IMR-90 (cell line): Measurements from ENCODE around the gene SLC16A7. TPM values are rescaled to one million over a fixed set of nuclear protein-coding genes. Genes with fewer than 3 reads are reported as not detected.

ENCODE experiments used
- ATAC-seq: fragments of 200-7000 bp; cut with Tn5 transposase; 2 replicates; pipeline ENCODE4 v1.9.1; 2020; ENCODE audit warnings: low read depth, mild to moderate bottlenecking, moderate library complexity
- BruUV-seq: library from RNA; stranded (reverse); fragments of 400-500 nt; replicated peaks from 2 replicates; lab custom pipeline; 2021; lab: Mats Ljungman, UMichigan
- CTCF ChIA-PET: fragments of 300-600 bp; formaldehyde crosslinking; extraction: SDS; loops from one replicate; lab custom pipeline; 2021; ENCODE audit warnings: antibody characterized with exemption; lab: Yijun Ruan, JAX
- POLR2A ChIA-PET: fragments of 300-600 bp; sonication (Branson Sonifier 250); formaldehyde crosslinking; loops from one replicate; lab custom pipeline; 2022; ENCODE audit warnings: antibody characterized with exemption; ENCODE audit not compliant: unreplicated experiment; lab: Charles Lee
- DNase-seq: peaks from one replicate; pipeline ENCODE4 v3.0.0; 2013
- H2AFZ ChIP-seq: replicated peaks from 2 replicates; pipeline ENCODE3; 2013; ENCODE audit warnings: low read length, mild to moderate bottlenecking; ENCODE audit not compliant: poor library complexity
- H2AK5ac ChIP-seq: 2 replicates; pipeline ENCODE4 v1.6.1; 2013; ENCODE audit warnings: low read depth, low read length, inconsistent platforms
- H2AK9ac ChIP-seq: replicated peaks from 2 replicates; pipeline ENCODE3; 2013; ENCODE audit warnings: mild to moderate bottlenecking, low read depth, low read length, moderate library complexity; ENCODE audit not compliant: poor library complexity
- H2BK120ac ChIP-seq: 2 replicates; pipeline ENCODE4 v1.6.1; 2013; ENCODE audit warnings: low read depth, low read length, inconsistent platforms
- H2BK15ac ChIP-seq: 3 replicates; pipeline ENCODE4 v1.6.1; 2013; ENCODE audit warnings: low read depth, low read length, inconsistent platforms
- H2BK20ac ChIP-seq: 2 replicates; pipeline ENCODE4 v1.6.1; 2013; ENCODE audit warnings: low read depth, mild to moderate bottlenecking, inconsistent platforms, low read length, moderate library complexity
- H2BK5ac ChIP-seq: 2 replicates; pipeline ENCODE4 v1.6.1; 2013; ENCODE audit warnings: mild to moderate bottlenecking, low read depth, low read length, inconsistent platforms; ENCODE audit not compliant: poor library complexity, severe bottlenecking
- H3K14ac ChIP-seq: replicated peaks from 2 replicates; pipeline ENCODE4 v1.6.1; 2013; ENCODE audit warnings: low read depth, low read length, inconsistent platforms
- H3K18ac ChIP-seq: 2 replicates; pipeline ENCODE4 v1.6.1; 2013; ENCODE audit warnings: low read depth, low read length, control low read depth
- H3K23ac ChIP-seq: 2 replicates; pipeline ENCODE4 v1.6.1; 2013; ENCODE audit warnings: low read depth, low read length, inconsistent platforms
- H3K27ac ChIP-seq: 2 replicates; pipeline ENCODE4 v1.5.1; 2013; ENCODE audit warnings: mild to moderate bottlenecking, control low read depth, low read length; ENCODE audit not compliant: insufficient read depth
- H3K27me3 ChIP-seq: 2 replicates; pipeline ENCODE4 v1.6.1; 2013; ENCODE audit warnings: low read length; ENCODE audit not compliant: control insufficient read depth, insufficient read depth
- H3K36me3 ChIP-seq: 2 replicates; pipeline ENCODE4 v1.6.1; 2013; ENCODE audit warnings: low read length, mixed read lengths; ENCODE audit not compliant: control insufficient read depth, insufficient read depth
- H3K4ac ChIP-seq: 2 replicates; pipeline ENCODE4 v1.6.1; 2013; ENCODE audit warnings: low read depth, low read length, inconsistent platforms
- H3K4me1 ChIP-seq: 2 replicates; pipeline ENCODE4 v1.6.1; 2013; ENCODE audit warnings: low read length, mixed read lengths; ENCODE audit not compliant: control insufficient read depth, insufficient read depth
- H3K4me2 ChIP-seq: 2 replicates; pipeline ENCODE4 v1.6.1; 2013; ENCODE audit warnings: low read depth, mild to moderate bottlenecking, control low read depth, low read length, moderate library complexity
- H3K4me3 ChIP-seq: 2 replicates; pipeline ENCODE4 v1.5.1; 2013; ENCODE audit warnings: low read depth, mild to moderate bottlenecking, control low read depth, low read length, moderate library complexity; ENCODE audit not compliant: insufficient read depth
- H3K56ac ChIP-seq: 2 replicates; pipeline ENCODE4 v1.6.1; 2013; ENCODE audit warnings: low read length, inconsistent platforms; ENCODE audit not compliant: insufficient read depth; ENCODE audit errors: extremely low read depth
- H3K79me1 ChIP-seq, 2 experiments: 2 replicates each; pipeline ENCODE4 v1.6.1; 2013; ENCODE audit warnings: low read length in 2 of 2, inconsistent platforms in 1 of 2, low read depth in 1 of 2
- H3K9ac ChIP-seq: 2 replicates; pipeline ENCODE4 v1.6.1; 2013; ENCODE audit warnings: low read depth, low read length, control low read depth
- H3K9me1 ChIP-seq: 2 replicates; pipeline ENCODE4 v1.6.1; 2013; ENCODE audit warnings: low read length, inconsistent platforms; ENCODE audit not compliant: insufficient read depth
- H3K9me3 ChIP-seq: 2 replicates; pipeline ENCODE4 v1.6.1; 2013; ENCODE audit warnings: low read length; ENCODE audit not compliant: control insufficient read depth, insufficient read depth
- H4K20me1 ChIP-seq: 2 replicates; pipeline ENCODE4 v1.6.1; 2013; ENCODE audit warnings: low read length, inconsistent platforms; ENCODE audit not compliant: insufficient read depth
- H4K5ac ChIP-seq: 2 replicates; pipeline ENCODE4 v1.6.1; 2013; ENCODE audit warnings: mild to moderate bottlenecking, low read depth, low read length, control low read depth
- H4K8ac ChIP-seq, 2 experiments: 2 replicates each; pipeline ENCODE4 v1.6.1; 2013; ENCODE audit warnings: low read depth in 2 of 2, low read length in 2 of 2, control low read depth in 1 of 2, inconsistent platforms in 1 of 2
- H4K91ac ChIP-seq: 2 replicates; pipeline ENCODE4 v1.6.1; 2013; ENCODE audit warnings: low read depth, low read length, inconsistent platforms; ENCODE audit not compliant: insufficient read depth
- BHLHE40 ChIP-seq: fragments of 150-350 bp; IDR thresholded peaks from 2 replicates; pipeline ENCODE4 v1.6.1; 2016; ENCODE audit warnings: mild to moderate bottlenecking, low read depth, low read length
- CEBPB ChIP-seq: IDR thresholded peaks from 2 replicates; pipeline ENCODE4 v1.6.1; 2012; ENCODE audit warnings: low read depth, low read length, improper control_type of control experiment
- CHD1 ChIP-seq: IDR thresholded peaks from 2 replicates; pipeline ENCODE4 v1.6.1; 2012; ENCODE audit warnings: low read depth, low read length, improper control_type of control experiment
- CTCF ChIP-seq: conservative IDR thresholded peaks from 2 replicates; pipeline ENCODE4 v1.5.1; 2012; ENCODE audit warnings: mild to moderate bottlenecking, low read depth, low read length, improper control_type of control experiment
- ELK1 ChIP-seq: fragments of 150-350 bp; IDR thresholded peaks from 2 replicates; pipeline ENCODE4 v1.6.1; 2016; ENCODE audit warnings: low read depth, mild to moderate bottlenecking, low read length, moderate library complexity, borderline replicate concordance
- FOS ChIP-seq: fragments of 150-350 bp; IDR thresholded peaks from 2 replicates; pipeline ENCODE4 v1.6.1; 2016; ENCODE audit warnings: low read depth, low read length
- MAFK ChIP-seq: IDR thresholded peaks from 2 replicates; pipeline ENCODE4 v1.6.1; 2012; ENCODE audit warnings: low read depth, low read length, improper control_type of control experiment
- MAZ ChIP-seq: IDR thresholded peaks from 2 replicates; pipeline ENCODE4 v1.6.1; 2012; ENCODE audit warnings: low read depth, mild to moderate bottlenecking, low read length, improper control_type of control experiment, moderate library complexity, borderline replicate concordance
- MXI1 ChIP-seq: IDR thresholded peaks from 2 replicates; pipeline ENCODE4 v1.6.1; 2012; ENCODE audit warnings: low read depth, mild to moderate bottlenecking, low read length, moderate library complexity, borderline replicate concordance
- NFE2L2 ChIP-seq: fragments of 150-350 bp; IDR thresholded peaks from 2 replicates; pipeline ENCODE4 v1.6.1; 2016; ENCODE audit warnings: low read depth, mild to moderate bottlenecking, low read length
- POLR2A ChIP-seq: IDR thresholded peaks from 2 replicates; pipeline ENCODE4 v1.6.1; 2012; ENCODE audit warnings: mild to moderate bottlenecking, low read depth, low read length
- RAD21 ChIP-seq: IDR thresholded peaks from 2 replicates; pipeline ENCODE4 v1.6.1; 2012; ENCODE audit warnings: low read length, improper control_type of control experiment
- RCOR1 ChIP-seq: IDR thresholded peaks from 2 replicates; pipeline ENCODE4 v1.6.1; 2012; ENCODE audit warnings: mild to moderate bottlenecking, low read length, improper control_type of control experiment; ENCODE audit not compliant: insufficient replicate concordance
- RFX5 ChIP-seq: IDR thresholded peaks from 2 replicates; pipeline ENCODE4 v1.8.0; 2012; ENCODE audit warnings: low read depth, mild to moderate bottlenecking, low read length, moderate library complexity
- SMC3 ChIP-seq: fragments of 150-350 bp; IDR thresholded peaks from 2 replicates; pipeline ENCODE4 v1.6.1; 2016; ENCODE audit warnings: low read depth, mild to moderate bottlenecking, antibody characterized with exemption, low read length, moderate library complexity
- USF2 ChIP-seq: fragments of 150-350 bp; IDR thresholded peaks from 2 replicates; pipeline ENCODE4 v1.6.1; 2017; ENCODE audit warnings: mild to moderate bottlenecking, antibody characterized with exemption, low read length, low read depth
- WGBS, 2 experiments: methylation state at CpG; one replicate each; pipeline versions ENCODE4 v1.1.5 to v1.1.7; 2013; ENCODE audit warnings: missing lambda C conversion rate in 2 of 2; ENCODE audit not compliant: insufficient read length in 1 of 2; ENCODE audit errors: extremely low coverage in 2 of 2; 5-methylcytosine and 5-hydroxymethylcytosine counted together
- dilution Hi-C: fragments of 300-500 bp; cut with HindIII; formaldehyde crosslinking; loops from one replicate; pipeline ENCODE4 v1.14.3; 2018; ENCODE audit warnings: low sequenced_read_pairs; ENCODE audit not compliant: unreplicated experiment
- in situ Hi-C: fragments of 300-500 bp; cut with MboI; formaldehyde crosslinking; loops from 3 replicates; pipeline ENCODE4 v1.14.3; 2019; ENCODE audit warnings: low sequenced_read_pairs, inconsistent platforms, mixed read lengths
- intact Hi-C: fragments of 100-400 bp; cut with micrococcal nuclease; formaldehyde crosslinking; loops from 2 replicates; pipeline ENCODE4 v1.10.0; 2022
- polyA plus RNA-seq, 3 experiments: library from polyadenylated mRNA; depleted of rRNA; stranded (reverse); fragments of >200 nt; gene quantifications; 2 replicates each; pipeline ENCODE4 v1.2.3, GENCODE V29; 2012; ENCODE audit warnings: low replicate concordance in 1 of 3
- total RNA-seq: library from RNA; depleted of rRNA; stranded (reverse); fragments of >200 nt; gene quantifications from 2 replicates; pipeline ENCODE4 v1.2.3, GENCODE V29; 2012

The SLC16A7 gene
- total and polyA plus RNA-seq, 2 of the 4 experiments (the other 2 are of a cell fraction): 2.6 to 21.5 TPM

GRCh38 chr12:59583003-59583712 lies 12.7 kb upstream of the SLC16A7 start:
- Histone ChIP-seq H2BK15ac (no peak overlapping the region), H3K79me1 (no peaks in the 10 kb centered on the region), H3K56ac (no peak overlapping the region), H3K9me1 (no peaks in the 10 kb centered on the region), H4K20me1 (no peaks in the 10 kb centered on the region), H4K91ac (no peak overlapping the region), H3K4me3 (no peak overlapping the region), H2BK5ac (no peak overlapping the region), H3K4me2 (no peak overlapping the region), H3K4ac (no peak overlapping the region), H2AK5ac (no peak overlapping the region), H2AK9ac (no peak overlapping the region), H3K23ac (no peak overlapping the region), H2BK120ac (no peak overlapping the region), H3K9me3 (no peaks in the 10 kb centered on the region), H3K27me3 (peaks cover 3% of the 10 kb centered on the region), H3K18ac (no peak overlapping the region), H3K9ac (no peak overlapping the region), H2BK20ac (no peak overlapping the region), H2AFZ (no peak overlapping the region), H3K14ac (no peak overlapping the region), H4K8ac (no peak overlapping the region), H3K4me1 (no peaks in the 10 kb centered on the region; the same call in 1 of the 2 replicates), H3K27ac (no peak overlapping the region), H3K36me3 (no peaks in the 10 kb centered on the region), H4K5ac (no peak overlapping the region)
- POLR2A ChIA-PET: no interaction called here
- CTCF ChIA-PET: no interaction called here
- intact Hi-C loops (no loop called here), in situ Hi-C loops (no loop called here), dilution Hi-C loops (no loop called here)
- TF ChIP-seq RAD21 (no peak), CTCF (no peak), CHD1 (no peak), MAFK (no peak), FOS (no peak), RCOR1 (no peak), NFE2L2 (no peak), MAZ (no peak), BHLHE40 (no peak), USF2 (no peak), MXI1 (no peak), POLR2A (no peak), SMC3 (no peak), CEBPB (no peak), ELK1 (no peak), RFX5 (no peak)
- no TSS peak for BruUV-seq
- no peak for DNase-seq
- ATAC-seq: no peak
- WGBS, 2 experiments: no CpG with 5 or more reads among the region's 1 CpG
